HG02678 (cell line): Measurements from ENCODE around the gene SCP2.

Experiments
- ATAC-seq: cut with Tn5 transposase; IDR thresholded peaks from one replicate; pipeline ENCODE4 v1.9.1; 2021; ENCODE audit warnings: mild to moderate bottlenecking, moderate library complexity; ENCODE audit not compliant: unreplicated experiment

Gene SCP2

GRCh38 chr1:53093778-53094532 lies 166.9 kb downstream of the SCP2 start:
- no peak for ATAC-seq

GRCh38 chr1:53094533-53094919 lies 167.4 kb downstream of the SCP2 start:
- ATAC-seq, result no peak
